ENCODE data around the gene MAPKAPK5. TPM values are rescaled to one million over a fixed set of nuclear protein-coding genes. Genes with fewer than 3 reads are reported as not detected.

MAPKAPK5 gene
- total and polyA plus RNA-seq, 9 of the 15 experiments (the other 6 are each of a cell fraction or from before 2014, with no cell fraction given), result 11.6 to 72.1 (median 60.4) TPM

GRCh38 chr12:111841750-111842555, at the start of gene MAPKAPK5 (continued):
- TF ChIP-seq SMAD3 (CRISPR knock-in tag; conservative IDR thresholded peaks at IDR 0.05) (no peak; the same call in 1 of the 2 replicates), SMAD2 (IDR thresholded peaks at IDR 0.05; ENCODE audit: low read depth, low read length) (no peak), XRCC3 (IDR thresholded peaks at IDR 0.05) (no peak), RBM39 (optimal IDR thresholded peaks at IDR 0.05; ENCODE audit: low read depth, low read length) (no peak), RBBP5 (IDR thresholded peaks at IDR 0.05; ENCODE audit: borderline replicate concordance, insufficient read depth, low read length, poor library complexity, severe bottlenecking) (peak; percentile 97), ZNF133 (CRISPR knock-in tag; IDR thresholded peaks at IDR 0.05) (no peak), PURB (CRISPR knock-in tag; IDR thresholded peaks at IDR 0.05; ENCODE audit: low read depth) (no peak), CUX1 (CRISPR knock-in tag; IDR thresholded peaks at IDR 0.05) (no peak; the same call in 1 of the 2 replicates), ZNF407 (IDR thresholded peaks at IDR 0.05; ENCODE audit: low read depth) (no peak), ETV5 (CRISPR knock-in tag; IDR thresholded peaks at IDR 0.05; ENCODE audit: low read depth) (0 out of 2 replicates have a peak, but pooled peaks have one; percentile 19), ESRRA (IDR thresholded peaks at IDR 0.05; ENCODE audit: borderline replicate concordance, low read depth) (peak; percentile 84), SAP30 (IDR thresholded peaks at IDR 0.05; ENCODE audit: borderline replicate concordance, insufficient read depth, low read depth, low read length, poor library complexity, severe bottlenecking) (peak; percentile 6)
